22Rv1 (cell line): ENCODE results near the gene GGA2.

Experiments used
- H3K27ac ChIP-seq: fragments of 450-650 bp; 2 replicates; pipeline ENCODE4 v1.5.1; 2017
- CTCF ChIP-seq: fragments of 450-650 bp; IDR thresholded peaks from 2 replicates; pipeline ENCODE4 v1.5.1; 2017; ENCODE audit warnings: mild to moderate bottlenecking
- ZFX ChIP-seq: fragments of 450-650 bp; IDR thresholded peaks from 2 replicates; pipeline ENCODE4 v1.6.1; 2017; ENCODE audit warnings: antibody characterized with exemption, borderline replicate concordance

Gene GGA2

GRCh38 chr16:23549938-23550337, 39.6 kb upstream of the GGA2 start:
- TF ChIP-seq CTCF (no peak), ZFX (no peak)
- no peak overlapping the region for H3K27ac ChIP-seq

DNA sequence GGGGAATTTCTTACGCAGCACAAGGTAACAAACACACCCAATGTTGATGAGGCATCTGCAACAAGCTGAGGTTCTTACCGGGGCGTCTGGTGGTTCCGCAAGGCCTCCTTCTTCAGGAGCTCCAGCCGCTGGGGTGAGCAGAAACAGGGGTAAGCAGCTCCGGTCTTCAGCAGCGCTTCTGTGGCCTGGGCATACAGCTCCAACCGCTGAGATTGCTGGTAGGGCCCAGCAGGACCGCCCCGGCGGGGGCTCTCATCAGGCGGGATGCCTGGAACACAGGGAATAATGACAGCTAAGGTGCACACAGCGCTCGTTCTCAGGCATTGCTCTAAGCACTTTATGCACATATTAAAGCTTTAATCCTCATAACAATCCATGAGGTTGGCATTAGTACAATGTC, 34.1 kb upstream of the GGA2 start:
- H3K27ac ChIP-seq: no peak overlapping the region
- TF ChIP-seq CTCF: no peak
- TF ChIP-seq ZFX: no peak

- H3K27ac ChIP-seq: peak overlapping the region; percentile 38; the same call in 1 of the 2 replicates
These were observed 30.5 kb upstream of the GGA2 start for GRCh38 chr16:23540817-23541178.

DNA sequence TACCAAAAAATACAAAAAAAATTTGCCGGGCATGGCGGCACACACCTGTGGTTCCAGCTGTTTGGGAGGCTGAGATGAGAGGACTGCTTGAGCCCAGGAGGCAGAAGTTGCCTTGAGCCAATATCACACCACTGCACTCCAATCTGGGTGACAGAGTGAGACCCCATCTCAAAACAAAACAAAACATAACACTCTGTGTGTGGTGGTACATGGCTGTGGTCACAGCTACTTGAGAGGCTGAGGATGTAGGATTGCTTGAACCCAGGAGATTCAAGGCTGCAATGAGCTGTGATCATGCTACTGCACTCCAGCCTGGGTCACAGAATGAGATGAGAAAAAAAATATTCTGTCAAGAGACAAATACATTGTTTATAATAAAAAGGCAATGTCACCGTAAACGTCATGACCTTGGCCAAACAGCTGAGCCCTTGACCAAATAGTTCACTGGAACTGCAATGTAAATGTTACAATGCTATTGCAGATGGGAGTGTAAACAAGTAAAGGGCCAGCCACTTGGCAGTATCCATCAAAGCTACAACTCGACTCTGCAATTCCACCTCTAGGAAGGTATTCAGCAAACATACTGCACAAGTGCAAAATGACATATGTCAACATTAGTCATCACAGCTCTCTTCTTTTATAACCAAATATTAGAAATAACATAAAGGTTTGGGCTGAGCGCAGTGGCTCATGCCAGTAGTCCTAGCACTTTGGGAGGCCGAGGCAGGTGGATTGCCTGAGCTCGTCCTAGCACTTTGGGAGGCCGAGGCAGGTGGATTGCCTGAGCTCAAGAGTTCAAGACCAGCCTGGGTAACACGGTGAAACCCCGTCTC, 29.9 kb upstream of the GGA2 start:
- peak overlapping the region; percentile 38; the same call in 1 of the 2 replicates for H3K27ac ChIP-seq
- no peak for TF ChIP-seq ZFX
- TF ChIP-seq CTCF: no peak

GRCh38 chr16:23538919-23539278, 28.6 kb upstream of the GGA2 start:
- no peak for TF ChIP-seq ZFX
- no peak for TF ChIP-seq CTCF
- H3K27ac ChIP-seq: no peak overlapping the region; the same call in 1 of the 2 replicates

GRCh38 chr16:23537390-23537789, 27.1 kb upstream of the GGA2 start:
- TF ChIP-seq CTCF: no peak
- TF ChIP-seq ZFX: no peak
- no peak overlapping the region for H3K27ac ChIP-seq

- no peak for TF ChIP-seq CTCF
- TF ChIP-seq ZFX: no peak
These were observed 25.6 kb upstream of the GGA2 start for GRCh38 chr16:23535901-23536300.

More at GRCh38 chr16:23535901-23536300, 25.6 kb upstream of the GGA2 start:
- H3K27ac ChIP-seq: no peak overlapping the region
